GM21529 (cell line): ENCODE measurements around the gene D2HGDH.
"Not testable (repeated sequence)": the region's sequence is repeated elsewhere in the genome, so short reads cannot be mapped to it uniquely, and the experiment has no call there.

Experiments
- ATAC-seq: cut with Tn5 transposase; IDR thresholded peaks from one replicate; pipeline ENCODE4 v1.9.1; 2021; ENCODE audit not compliant: unreplicated experiment

The D2HGDH gene

GRCh38 chr2:241817126-241817820, 82.8 kb downstream of the D2HGDH start:
- ATAC-seq = no peak

- not testable (repeated sequence) for ATAC-seq
Observed at GRCh38 chr2:241817821-241818215, 83.4 kb downstream of the D2HGDH start.
